HepG2 (cell line): Measurements from ENCODE around the gene ARFGEF3.

Experiments
- RNF2 ChIP-seq: fragments of 450-650 bp; conservative IDR thresholded peaks from 2 replicates; pipeline ENCODE4 v1.6.1; 2016; ENCODE audit warnings: low read depth
- ZNF580 ChIP-seq: IDR thresholded peaks from 2 replicates; pipeline ENCODE4 v1.6.1; 2016; ENCODE audit warnings: low read depth, borderline replicate concordance

GRCh38 chr6:138378463-138378862 is 216.7 kb downstream of the ARFGEF3 start:
- TF ChIP-seq RNF2 = no peak
- no peak for TF ChIP-seq ZNF580 (CRISPR knock-in tag)
